HepG2 (cell line): Measurements from ENCODE around the gene ZNF318. TPM values are rescaled to one million over a fixed set of nuclear protein-coding genes. Genes with fewer than 3 reads are reported as not detected.

Source experiments
- ARID5B ChIP-seq: IDR thresholded peaks from 2 replicates; pipeline ENCODE4 v1.4.0; 2020; ENCODE audit warnings: mild to moderate bottlenecking, missing genetic modification reagents
- DR1 ChIP-seq: sonication (generic); formaldehyde crosslinking; IDR thresholded peaks from 2 replicates; pipeline ENCODE4 v1.8.0; 2021; ENCODE audit warnings: mild to moderate bottlenecking, missing genetic modification reagents, inconsistent platforms
- KAT7 ChIP-seq: IDR thresholded peaks from 2 replicates; pipeline ENCODE4 v1.6.1; 2018; ENCODE audit warnings: borderline replicate concordance, missing compliant biosample characterization
- KLF9 ChIP-seq: IDR thresholded peaks from 2 replicates; pipeline ENCODE4 v1.6.1; 2016; ENCODE audit warnings: low read depth
- LBX2 ChIP-seq: sonication (generic); formaldehyde crosslinking; IDR thresholded peaks from 2 replicates; pipeline ENCODE4 v1.5.0; 2020; ENCODE audit warnings: missing genetic modification reagents, mild to moderate bottlenecking, borderline replicate concordance
- MEF2D ChIP-seq: sonication (generic); formaldehyde crosslinking; IDR thresholded peaks from 2 replicates; pipeline ENCODE4 v1.5.1; 2020; ENCODE audit warnings: mild to moderate bottlenecking, missing genetic modification reagents
- MXD4 ChIP-seq: IDR thresholded peaks from 2 replicates; pipeline ENCODE4 v1.6.1; 2016; ENCODE audit warnings: mild to moderate bottlenecking, missing biosample characterization, missing genetic modification reagents
- NONO ChIP-seq, 2 experiments: fragments of 450-650 bp in 1 of 2; sonication (generic) in 1 of 2; formaldehyde crosslinking in 1 of 2; IDR thresholded peaks in 1 of 2; conservative IDR thresholded peaks in 1 of 2; 2 replicates each; pipeline versions ENCODE4 v1.6.1 to v1.8.0; 2017 to 2022; ENCODE audit warnings: mild to moderate bottlenecking in 1 of 2, missing genetic modification reagents in 1 of 2, moderate library complexity in 1 of 2
- PAF1 ChIP-seq: IDR thresholded peaks from 2 replicates; pipeline ENCODE4 v1.6.1; 2016; ENCODE audit warnings: missing genetic modification reagents, missing compliant biosample characterization
- PAWR ChIP-seq: sonication (generic); formaldehyde crosslinking; IDR thresholded peaks from 2 replicates; pipeline ENCODE4 v1.4.0; 2020; ENCODE audit warnings: missing genetic modification reagents, mild to moderate bottlenecking, borderline replicate concordance
- RARA ChIP-seq: IDR thresholded peaks from 2 replicates; pipeline ENCODE4 v1.6.1; 2016; ENCODE audit warnings: missing genetic modification reagents, missing compliant biosample characterization
- RFXANK ChIP-seq: IDR thresholded peaks from 2 replicates; pipeline ENCODE4 v1.6.1; 2016
- TBL1XR1 ChIP-seq: fragments of 150-350 bp; IDR thresholded peaks from 2 replicates; pipeline ENCODE4 v1.6.1; 2014; ENCODE audit warnings: borderline replicate concordance, low read length; ENCODE audit not compliant: partially characterized antibody
- TOPORS ChIP-seq: sonication (generic); formaldehyde crosslinking; IDR thresholded peaks from 2 replicates; pipeline ENCODE4 v1.8.0; 2023; ENCODE audit warnings: mild to moderate bottlenecking, missing genetic modification reagents
- XBP1 ChIP-seq: sonication (generic); formaldehyde crosslinking; IDR thresholded peaks from 2 replicates; pipeline ENCODE4 v1.5.0; 2020; ENCODE audit warnings: missing genetic modification reagents
- ZBTB21 ChIP-seq: sonication (generic); formaldehyde crosslinking; IDR thresholded peaks from 2 replicates; pipeline ENCODE4 v1.4.0; 2020; ENCODE audit warnings: missing genetic modification reagents
- ZMYM2 ChIP-seq: sonication (generic); formaldehyde crosslinking; IDR thresholded peaks from 2 replicates; pipeline ENCODE4 v1.8.0; 2022; ENCODE audit warnings: mild to moderate bottlenecking, missing genetic modification reagents
- ZNF263 ChIP-seq: sonication (generic); formaldehyde crosslinking; IDR thresholded peaks from 2 replicates; pipeline ENCODE4 v1.4.0; 2020; ENCODE audit warnings: missing genetic modification reagents
- ZNF292 ChIP-seq: sonication (generic); formaldehyde crosslinking; IDR thresholded peaks from 2 replicates; pipeline ENCODE4 v1.8.1; 2022; ENCODE audit warnings: mild to moderate bottlenecking, low read depth, missing genetic modification reagents, borderline replicate concordance
- ZNF33A ChIP-seq: sonication (generic); formaldehyde crosslinking; IDR thresholded peaks from 2 replicates; pipeline ENCODE4 v1.5.1; 2020; ENCODE audit warnings: missing genetic modification reagents, mild to moderate bottlenecking, moderate library complexity, borderline replicate concordance
- ZNF44 ChIP-seq: sonication (generic); formaldehyde crosslinking; IDR thresholded peaks from 2 replicates; pipeline ENCODE4 v1.5.1; 2020; ENCODE audit warnings: mild to moderate bottlenecking, missing genetic modification reagents
- ZNF615 ChIP-seq: sonication (generic); formaldehyde crosslinking; IDR thresholded peaks from 2 replicates; pipeline ENCODE4 v1.5.0; 2020; ENCODE audit warnings: mild to moderate bottlenecking, missing genetic modification reagents, borderline replicate concordance
- ZNF629 ChIP-seq: sonication (generic); formaldehyde crosslinking; conservative IDR thresholded peaks from 2 replicates; pipeline ENCODE4 v1.5.0; 2020; ENCODE audit warnings: missing genetic modification reagents
- ZNF747 ChIP-seq: sonication (generic); formaldehyde crosslinking; IDR thresholded peaks from 2 replicates; pipeline ENCODE4 v1.8.1; 2023; ENCODE audit warnings: missing genetic modification reagents, mild to moderate bottlenecking, borderline replicate concordance
- polyA plus RNA-seq, 8 experiments: library from polyadenylated mRNA; depleted of rRNA in 3 of 8; stranded (reverse) in 7 of 8; unstranded in 1 of 8; fragments of >200 nt; fragmentation: Illumina TruSeq in 4 of 8; extraction: Trizol in 4 of 8; gene quantifications; 2 replicates each; pipeline versions ENCODE4 v1.2.1 to v1.2.3, GENCODE V29; 2011 to 2016; ENCODE audit warnings: low read depth in 4 of 8, missing spikeins in 1 of 8, mixed read lengths in 1 of 8; ENCODE audit not compliant: insufficient read depth in 1 of 8
- total RNA-seq, 5 experiments: library from RNA; depleted of rRNA; stranded (reverse); fragments of >200 nt; fragmentation: Illumina TruSeq; extraction: Trizol; gene quantifications; 2 replicates each; pipeline ENCODE4 v1.2.3, GENCODE V29; 2016; ENCODE audit warnings: low read depth in 1 of 5
- TF ChIP-seq, protein P1 (sequence below): sonication (generic); formaldehyde crosslinking; IDR thresholded peaks from 2 replicates; pipeline ENCODE4 v1.8.0; 2023; ENCODE audit warnings: mild to moderate bottlenecking, missing genetic modification reagents
- TF ChIP-seq, protein P2 (sequence below): sonication (generic); formaldehyde crosslinking; IDR thresholded peaks from 2 replicates; pipeline ENCODE4 v1.4.0; 2020; ENCODE audit warnings: mild to moderate bottlenecking, missing genetic modification reagents, borderline replicate concordance

Gene ZNF318
- total and polyA plus RNA-seq, 2 of the 13 experiments (the other 11 are each of a cell fraction or from before 2014, with no cell fraction given): 13.0 to 14.5 TPM

DNA sequence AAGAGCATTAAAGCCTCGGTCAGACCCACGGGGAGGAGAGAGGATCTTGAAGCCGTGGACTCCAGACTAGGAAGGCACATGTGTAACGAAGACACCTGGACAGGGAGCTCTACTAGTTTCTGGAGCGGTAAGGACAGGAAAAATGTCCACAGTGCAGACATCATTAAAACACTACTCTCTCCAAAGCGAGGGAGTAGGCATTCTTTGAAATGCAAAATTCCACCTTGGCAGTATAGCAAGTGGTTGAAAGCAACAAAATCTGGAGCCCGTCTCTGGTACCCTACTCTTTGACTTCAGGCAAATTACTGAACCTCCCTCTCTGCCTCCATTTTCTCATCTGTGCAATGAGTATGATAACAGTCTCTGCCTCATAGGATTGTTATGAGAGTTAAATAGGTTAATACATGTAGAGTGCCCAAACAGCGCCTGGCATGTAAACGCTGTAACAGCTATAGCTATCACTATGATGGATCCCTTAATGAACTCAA is 60.4 kb downstream of the ZNF318 start (continued):
- no peak for TF ChIP-seq TOPORS
- 0 out of 2 replicates have a peak, but pooled peaks have one; percentile 12 for TF ChIP-seq PAWR
- TF ChIP-seq ZMYM2 (CRISPR knock-in tag): 0 out of 2 replicates have a peak, but pooled peaks have one; percentile 17
- no peak for TF ChIP-seq KLF9 (CRISPR knock-in tag)
- TF ChIP-seq ZNF747 (CRISPR knock-in tag): no peak
- peak; percentile 86; the same call in 1 of the 2 replicates for TF ChIP-seq ZNF615 (CRISPR knock-in tag)
- no peak for TF ChIP-seq ZNF44 (CRISPR knock-in tag)
- no peak for TF ChIP-seq ZBTB21 (CRISPR knock-in tag)
- TF ChIP-seq, protein P1, sequence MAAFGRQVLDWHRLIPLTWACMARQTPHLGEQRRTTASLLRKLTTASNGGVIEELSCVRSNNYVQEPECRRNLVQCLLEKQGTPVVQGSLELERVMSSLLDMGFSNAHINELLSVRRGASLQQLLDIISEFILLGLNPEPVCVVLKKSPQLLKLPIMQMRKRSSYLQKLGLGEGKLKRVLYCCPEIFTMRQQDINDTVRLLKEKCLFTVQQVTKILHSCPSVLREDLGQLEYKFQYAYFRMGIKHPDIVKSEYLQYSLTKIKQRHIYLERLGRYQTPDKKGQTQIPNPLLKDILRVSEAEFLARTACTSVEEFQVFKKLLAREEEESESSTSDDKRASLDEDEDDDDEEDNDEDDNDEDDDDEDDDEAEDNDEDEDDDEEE (CRISPR knock-in tag): peak; percentile 33
- TF ChIP-seq MEF2D (CRISPR knock-in tag): no peak
- TF ChIP-seq PAF1: no peak
- no peak for TF ChIP-seq TBL1XR1
- TF ChIP-seq ZNF33A (CRISPR knock-in tag): no peak
- no peak for TF ChIP-seq LBX2 (CRISPR knock-in tag)
- TF ChIP-seq ARID5B (CRISPR knock-in tag): no peak
- TF ChIP-seq ZNF263 (CRISPR knock-in tag): no peak
- TF ChIP-seq RARA (CRISPR knock-in tag): no peak
- TF ChIP-seq, protein P2, sequence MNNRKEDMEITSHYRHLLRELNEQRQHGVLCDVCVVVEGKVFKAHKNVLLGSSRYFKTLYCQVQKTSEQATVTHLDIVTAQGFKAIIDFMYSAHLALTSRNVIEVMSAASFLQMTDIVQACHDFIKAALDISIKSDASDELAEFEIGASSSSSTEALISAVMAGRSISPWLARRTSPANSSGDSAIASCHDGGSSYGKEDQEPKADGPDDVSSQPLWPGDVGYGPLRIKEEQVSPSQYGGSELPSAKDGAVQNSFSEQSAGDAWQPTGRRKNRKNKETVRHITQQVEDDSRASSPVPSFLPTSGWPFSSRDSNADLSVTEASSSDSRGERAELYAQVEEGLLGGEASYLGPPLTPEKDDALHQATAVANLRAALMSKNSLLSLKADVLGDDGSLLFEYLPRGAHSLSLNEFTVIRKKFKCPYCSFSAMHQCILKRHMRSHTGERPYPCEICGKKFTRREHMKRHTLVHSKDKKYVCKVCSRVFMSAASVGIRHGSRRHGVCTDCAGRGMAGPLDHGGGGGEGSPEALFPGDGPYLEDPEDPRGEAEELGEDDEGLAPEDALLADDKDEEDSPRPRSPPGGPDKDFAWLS (CRISPR knock-in tag): no peak
- no peak for TF ChIP-seq DR1 (CRISPR knock-in tag)
- no peak for TF ChIP-seq ZNF292
- TF ChIP-seq ZNF629 (CRISPR knock-in tag): peak; percentile 75
- no peak for TF ChIP-seq NONO (IDR thresholded peaks at IDR 0.05)
- TF ChIP-seq NONO (CRISPR knock-in tag; conservative IDR thresholded peaks at IDR 0.05): no peak
- TF ChIP-seq XBP1 (CRISPR knock-in tag): no peak
- 0 out of 2 replicates have a peak, but pooled peaks have one; percentile 12 for TF ChIP-seq KAT7 (CRISPR knock-in tag)
- no peak for TF ChIP-seq RFXANK (CRISPR knock-in tag)
- no peak for TF ChIP-seq MXD4 (CRISPR knock-in tag)
